ENCODE results near the gene HSPG2. TPM values are rescaled to one million over a fixed set of nuclear protein-coding genes. Genes with fewer than 3 reads are reported as not detected.

Gene HSPG2
- total and polyA plus RNA-seq, 10 donors = 14.4 to 395 (median 151) TPM

DNA sequence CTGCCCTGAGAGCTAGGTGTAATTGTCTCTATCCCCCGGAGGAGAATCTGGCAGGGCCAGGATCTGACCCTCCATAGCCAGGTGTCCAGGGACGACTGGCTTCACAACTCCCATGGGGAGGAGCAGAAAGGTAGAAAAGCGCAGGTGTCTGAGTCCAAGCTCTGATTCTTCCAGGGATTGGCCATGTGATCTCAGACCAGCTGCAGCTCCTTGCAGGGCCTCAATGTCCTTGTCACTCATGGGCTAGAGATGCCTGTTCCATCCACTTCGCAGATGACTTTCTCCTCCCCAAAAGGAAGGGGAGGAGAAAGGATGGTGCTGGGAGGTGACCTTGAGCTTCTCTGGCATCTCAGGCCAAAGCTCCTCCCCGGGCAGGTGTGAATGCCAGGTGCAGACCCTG is 22.7 kb downstream of the HSPG2 start:
- H3K27me3 ChIP-seq (replicated peaks in 1 of 7) = no peaks in the 10 kb centered on the region
- H3K27ac ChIP-seq = peak overlapping the region; percentile 27 to 80 (median 74)
- H3K4me1 ChIP-seq = peaks cover 31 to 86% (median 69%) of the 10 kb centered on the region in 6 donors
- intact Hi-C loops (cut with DNase I; ENCODE audit: low total_unique reads) = no loop called here
- H3K9me3 ChIP-seq = no peaks in the 10 kb centered on the region
- no peaks in the 10 kb centered on the region for H3K36me3 ChIP-seq
- TF ChIP-seq, protein P1, sequence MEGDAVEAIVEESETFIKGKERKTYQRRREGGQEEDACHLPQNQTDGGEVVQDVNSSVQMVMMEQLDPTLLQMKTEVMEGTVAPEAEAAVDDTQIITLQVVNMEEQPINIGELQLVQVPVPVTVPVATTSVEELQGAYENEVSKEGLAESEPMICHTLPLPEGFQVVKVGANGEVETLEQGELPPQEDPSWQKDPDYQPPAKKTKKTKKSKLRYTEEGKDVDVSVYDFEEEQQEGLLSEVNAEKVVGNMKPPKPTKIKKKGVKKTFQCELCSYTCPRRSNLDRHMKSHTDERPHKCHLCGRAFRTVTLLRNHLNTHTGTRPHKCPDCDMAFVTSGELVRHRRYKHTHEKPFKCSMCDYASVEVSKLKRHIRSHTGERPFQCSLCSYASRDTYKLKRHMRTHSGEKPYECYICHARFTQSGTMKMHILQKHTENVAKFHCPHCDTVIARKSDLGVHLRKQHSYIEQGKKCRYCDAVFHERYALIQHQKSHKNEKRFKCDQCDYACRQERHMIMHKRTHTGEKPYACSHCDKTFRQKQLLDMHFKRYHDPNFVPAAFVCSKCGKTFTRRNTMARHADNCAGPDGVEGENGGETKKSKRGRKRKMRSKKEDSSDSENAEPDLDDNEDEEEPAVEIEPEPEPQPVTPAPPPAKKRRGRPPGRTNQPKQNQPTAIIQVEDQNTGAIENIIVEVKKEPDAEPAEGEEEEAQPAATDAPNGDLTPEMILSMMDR (IDR thresholded peaks at IDR 0.05 in 8 of 11, conservative IDR thresholded peaks at IDR 0.05 in 3 of 11) = no peak
- TF ChIP-seq POLR2AphosphoS5 (IDR thresholded peaks at IDR 0.05) (no peak), POLR2A (IDR thresholded peaks at IDR 0.05) (no peak)
- DNase-seq = no peak
- WGBS, 5 donors = 66 to 83% (median 79%) methylated on average over 5 of the region's 5 CpGs
- H3K4me3 ChIP-seq = no peak overlapping the region

DNA sequence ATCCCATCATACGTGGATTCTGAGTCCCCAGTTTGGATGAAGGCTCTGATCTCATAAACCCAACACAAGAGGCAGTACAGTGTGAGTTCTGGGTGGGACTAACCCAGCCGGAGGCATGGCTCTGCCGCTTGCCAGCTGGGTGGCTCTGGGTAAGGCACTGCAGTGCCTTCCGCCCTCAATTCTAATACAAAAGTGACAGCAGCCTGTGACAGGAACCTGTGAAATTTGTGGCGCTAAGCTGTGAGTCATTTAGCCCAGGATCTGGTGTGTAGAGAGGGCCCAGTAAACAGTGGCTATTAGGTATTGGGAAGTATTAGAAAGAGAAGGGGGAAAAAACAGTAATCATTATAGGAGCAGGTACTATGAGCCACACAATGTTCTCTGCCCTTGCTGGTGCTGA is 23.3 kb downstream of the HSPG2 start:
- H3K27ac ChIP-seq = peak overlapping the region; percentile 27 to 80 (median 74)
- H3K4me1 ChIP-seq = peaks cover 35 to 93% (median 76%) of the 10 kb centered on the region in 6 donors
- TF ChIP-seq POLR2AphosphoS5 (IDR thresholded peaks at IDR 0.05) (no peak), POLR2A (IDR thresholded peaks at IDR 0.05) (no peak)
- TF ChIP-seq, protein P1 (IDR thresholded peaks at IDR 0.05 in 8 of 11, conservative IDR thresholded peaks at IDR 0.05 in 3 of 11) = no peak
- WGBS, 5 donors = 43 to 62% (median 52%) methylated on average over 5 of the region's 5 CpGs
- no peaks in the 10 kb centered on the region for H3K9me3 ChIP-seq
- H3K36me3 ChIP-seq = no peaks in the 10 kb centered on the region
- no peaks in the 10 kb centered on the region for H3K27me3 ChIP-seq (replicated peaks in 1 of 7)
- DNase-seq = no peak
- H3K4me3 ChIP-seq = no peak overlapping the region
- intact Hi-C loops (cut with DNase I; ENCODE audit: low total_unique reads) = no loop called here

DNA sequence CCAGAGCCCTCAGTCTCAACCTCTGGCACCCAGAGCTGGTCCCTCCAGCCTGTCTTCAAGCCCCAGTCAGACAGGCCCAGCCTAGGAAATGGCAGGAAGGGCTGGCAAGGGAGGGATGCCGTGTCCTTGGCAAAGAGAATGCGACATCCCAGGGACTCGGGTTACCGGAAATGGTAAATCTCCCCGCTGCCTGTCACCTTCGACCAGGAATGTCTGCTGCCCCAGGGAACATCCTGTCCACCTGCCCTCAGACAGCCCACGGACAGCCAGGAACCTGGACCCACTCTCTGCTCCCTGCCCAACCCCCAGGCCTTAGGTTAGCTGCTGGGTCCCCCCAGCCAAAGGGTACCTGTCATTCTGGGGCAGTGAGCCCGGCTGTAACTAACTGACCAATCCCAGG is 23.9 kb downstream of the HSPG2 start:
- Histone ChIP-seq H3K9me3 (no peaks in the 10 kb centered on the region), H3K36me3 (no peaks in the 10 kb centered on the region), H3K27me3 (replicated peaks in 1 of 7) (no peaks in the 10 kb centered on the region), H3K27ac (peak overlapping the region; percentile 27 to 80 (median 74)), H3K4me1 (peaks cover 35 to 97% (median 77%) of the 10 kb centered on the region in 6 donors), H3K4me3 (no peak overlapping the region)
- DNase-seq = no peak
- WGBS, 5 donors = 51 to 87% (median 61%) methylated on average over 3 to 8 of the region's 8 CpGs
- intact Hi-C loops (cut with DNase I; ENCODE audit: low total_unique reads) = no loop called here
- TF ChIP-seq POLR2AphosphoS5 (IDR thresholded peaks at IDR 0.05) (peak; percentile 25 to 65 (median 50)), POLR2A (IDR thresholded peaks at IDR 0.05) (no peak)
- TF ChIP-seq, protein P1 (IDR thresholded peaks at IDR 0.05 in 8 of 11, conservative IDR thresholded peaks at IDR 0.05 in 3 of 11) = no peak

DNA sequence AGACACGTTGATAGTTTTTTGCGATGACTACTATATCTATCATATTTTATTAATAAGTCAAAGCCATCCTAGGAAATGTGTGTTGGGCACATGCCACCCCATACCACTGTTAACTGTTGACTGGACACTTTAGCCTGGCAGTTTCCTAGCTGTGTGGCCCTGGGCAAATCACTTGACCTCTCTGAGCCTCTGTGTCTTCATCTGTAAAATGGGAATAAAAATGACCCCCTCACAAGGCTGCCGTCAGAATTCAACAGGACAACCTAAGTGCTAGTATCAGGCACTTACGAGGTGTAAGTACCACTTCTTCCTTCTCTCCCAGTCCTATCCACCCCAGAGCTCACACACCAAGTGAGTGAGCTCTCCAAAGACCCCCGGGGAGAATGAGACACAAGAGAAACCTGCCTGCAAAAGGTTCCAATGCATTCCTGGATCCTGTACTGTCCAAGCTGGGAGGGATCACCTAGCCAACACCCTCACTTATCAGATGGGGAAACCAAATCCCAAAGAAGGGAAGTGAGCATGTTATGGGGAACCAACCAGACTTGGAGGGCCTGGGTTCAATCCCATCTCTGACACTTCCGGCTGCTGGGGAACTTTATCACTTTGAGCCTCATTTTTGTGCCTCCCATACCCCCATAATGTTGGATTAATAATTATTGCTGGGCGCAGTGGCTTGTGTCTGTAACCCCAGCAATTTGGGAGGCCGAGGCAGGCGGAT is 24.9 kb downstream of the HSPG2 start:
- Histone ChIP-seq H3K27ac (peak overlapping the region in 7 of 8 donors; percentile 46 to 80 (median 77)), H3K9me3 (no peaks in the 10 kb centered on the region), H3K4me1 (peaks cover 35 to 100% (median 78%) of the 10 kb centered on the region in 6 donors), H3K4me3 (no peak overlapping the region), H3K27me3 (replicated peaks in 1 of 7) (no peaks in the 10 kb centered on the region), H3K36me3 (no peaks in the 10 kb centered on the region)
- 80 to 87% (median 83%) methylated on average over 9 of the region's 9 CpGs for WGBS, 5 donors
- DNase-seq = no peak
- intact Hi-C loops (cut with DNase I; ENCODE audit: low total_unique reads) = no loop called here
- TF ChIP-seq POLR2AphosphoS5 (IDR thresholded peaks at IDR 0.05) = no peak
- TF ChIP-seq, protein P1 (IDR thresholded peaks at IDR 0.05 in 8 of 11, conservative IDR thresholded peaks at IDR 0.05 in 3 of 11) = no peak
- no peak for TF ChIP-seq POLR2A (IDR thresholded peaks at IDR 0.05)

Data from spleen (tissue), 11 donors.